HL-60 (cell line): ENCODE data around the gene VWA2.

Experiments
- CTCF ChIP-seq: IDR thresholded peaks from one replicate; pipeline ENCODE4 v1.5.1; 2011; ENCODE audit warnings: low read length, control low read depth, inconsistent platforms; ENCODE audit not compliant: insufficient read depth
- GABPA ChIP-seq: IDR thresholded peaks from 2 replicates; pipeline ENCODE4 v1.6.1; 2012; ENCODE audit warnings: low read depth
- POLR2AphosphoS5 ChIP-seq: IDR thresholded peaks from 2 replicates; pipeline ENCODE4 v1.6.1; 2012; ENCODE audit warnings: low read depth
- REST ChIP-seq: IDR thresholded peaks from 2 replicates; pipeline ENCODE4 v1.6.1; 2012; ENCODE audit warnings: low read depth; ENCODE audit not compliant: insufficient replicate concordance
- SPI1 ChIP-seq: IDR thresholded peaks from 2 replicates; pipeline ENCODE4 v1.6.1; 2012; ENCODE audit warnings: low read depth, mild to moderate bottlenecking, borderline replicate concordance

GRCh38 chr10:114232561-114233176, 6.4 kb upstream of the VWA2 start:
- TF ChIP-seq CTCF (no peak), POLR2AphosphoS5 (no peak), REST (no peak), GABPA (no peak), SPI1 (no peak)
